ENCODE results near the gene DOCK4.
"Not testable (repeated sequence)": the region's sequence is repeated elsewhere in the genome, so short reads cannot be mapped to it uniquely, and the experiment has no call there.

Gene DOCK4, protein sequence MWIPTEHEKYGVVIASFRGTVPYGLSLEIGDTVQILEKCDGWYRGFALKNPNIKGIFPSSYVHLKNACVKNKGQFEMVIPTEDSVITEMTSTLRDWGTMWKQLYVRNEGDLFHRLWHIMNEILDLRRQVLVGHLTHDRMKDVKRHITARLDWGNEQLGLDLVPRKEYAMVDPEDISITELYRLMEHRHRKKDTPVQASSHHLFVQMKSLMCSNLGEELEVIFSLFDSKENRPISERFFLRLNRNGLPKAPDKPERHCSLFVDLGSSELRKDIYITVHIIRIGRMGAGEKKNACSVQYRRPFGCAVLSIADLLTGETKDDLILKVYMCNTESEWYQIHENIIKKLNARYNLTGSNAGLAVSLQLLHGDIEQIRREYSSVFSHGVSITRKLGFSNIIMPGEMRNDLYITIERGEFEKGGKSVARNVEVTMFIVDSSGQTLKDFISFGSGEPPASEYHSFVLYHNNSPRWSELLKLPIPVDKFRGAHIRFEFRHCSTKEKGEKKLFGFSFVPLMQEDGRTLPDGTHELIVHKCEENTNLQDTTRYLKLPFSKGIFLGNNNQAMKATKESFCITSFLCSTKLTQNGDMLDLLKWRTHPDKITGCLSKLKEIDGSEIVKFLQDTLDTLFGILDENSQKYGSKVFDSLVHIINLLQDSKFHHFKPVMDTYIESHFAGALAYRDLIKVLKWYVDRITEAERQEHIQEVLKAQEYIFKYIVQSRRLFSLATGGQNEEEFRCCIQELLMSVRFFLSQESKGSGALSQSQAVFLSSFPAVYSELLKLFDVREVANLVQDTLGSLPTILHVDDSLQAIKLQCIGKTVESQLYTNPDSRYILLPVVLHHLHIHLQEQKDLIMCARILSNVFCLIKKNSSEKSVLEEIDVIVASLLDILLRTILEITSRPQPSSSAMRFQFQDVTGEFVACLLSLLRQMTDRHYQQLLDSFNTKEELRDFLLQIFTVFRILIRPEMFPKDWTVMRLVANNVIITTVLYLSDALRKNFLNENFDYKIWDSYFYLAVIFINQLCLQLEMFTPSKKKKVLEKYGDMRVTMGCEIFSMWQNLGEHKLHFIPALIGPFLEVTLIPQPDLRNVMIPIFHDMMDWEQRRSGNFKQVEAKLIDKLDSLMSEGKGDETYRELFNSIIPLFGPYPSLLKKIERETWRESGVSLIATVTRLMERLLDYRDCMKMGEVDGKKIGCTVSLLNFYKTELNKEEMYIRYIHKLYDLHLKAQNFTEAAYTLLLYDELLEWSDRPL (N-terminal part only)

GRCh38 chr7:112206238-112206990 lies at the start of gene DOCK4, which contains the start of gene ZNF277:
DOCK4 (minus strand) TSS chr7:112206399; CDS start chr7:112206138, 261 bp downstream.
ZNF277 (plus strand) TSS chr7:112206695; CDS start chr7:112206717, 22 bp downstream.
- DNase-seq: peak; percentile 100

DNA sequence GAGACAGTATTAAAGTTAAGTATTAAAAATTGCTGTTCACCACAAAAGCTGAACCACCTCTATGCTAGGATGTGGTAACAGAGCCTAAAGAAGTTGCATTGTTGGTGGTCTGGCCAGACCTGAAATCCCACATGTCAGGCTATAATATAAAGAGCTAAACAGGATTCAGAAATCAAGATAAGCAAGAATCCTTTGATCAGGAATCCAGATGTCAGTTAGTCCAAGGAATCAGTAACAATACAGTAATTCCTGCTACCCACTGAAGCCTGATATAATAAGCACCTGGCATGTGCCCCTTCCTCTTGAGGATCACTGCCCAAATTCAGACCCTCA lies 49.2 kb upstream of the DOCK4 start:
- no peak for DNase-seq

- no peak for DNase-seq
These were observed 48.6 kb upstream of the DOCK4 start for GRCh38 chr7:112254709-112255387.

DNA sequence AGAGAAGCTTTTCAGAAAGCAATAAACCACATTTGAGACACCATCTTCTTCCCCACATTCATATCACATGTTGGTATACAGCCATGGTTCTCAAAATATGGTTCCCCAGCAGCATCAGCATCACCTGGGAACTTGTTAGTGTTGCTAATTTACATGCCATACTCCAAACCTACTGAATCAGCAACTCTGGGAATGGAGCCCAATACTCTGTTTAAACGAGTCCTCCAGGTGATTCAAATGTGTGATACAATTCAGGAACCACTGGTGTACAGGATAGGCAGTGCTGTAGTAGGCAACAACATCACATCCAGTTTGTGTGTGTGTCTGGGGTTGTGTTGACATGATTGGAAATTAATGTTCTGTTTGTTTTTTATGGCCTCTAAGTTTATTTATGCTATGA lies 48.0 kb upstream of the DOCK4 start:
- no peak for DNase-seq

DNA sequence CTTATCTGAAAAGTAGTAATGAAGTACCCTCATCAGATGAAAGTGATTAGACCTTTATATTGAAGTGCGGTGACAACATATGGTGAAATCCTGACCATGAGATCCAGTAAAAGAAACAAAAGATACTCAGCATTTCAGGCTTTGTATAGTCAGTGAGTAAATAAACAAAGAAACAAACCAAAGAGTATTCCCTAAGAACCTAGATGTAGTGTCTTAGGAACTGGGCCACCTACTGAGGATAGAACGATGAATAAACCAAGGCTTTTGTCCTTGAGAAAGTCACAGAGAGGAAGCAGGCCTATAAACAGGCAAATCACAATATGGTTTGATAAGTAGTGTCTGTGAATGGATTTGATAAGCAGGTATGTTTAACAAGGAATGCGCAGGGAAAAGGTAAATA lies 46.5 kb upstream of the DOCK4 start:
- DNase-seq: no peak

- DNase-seq: no peak
These were observed 45.9 kb upstream of the DOCK4 start for GRCh38 chr7:112252141-112252540.

DNA sequence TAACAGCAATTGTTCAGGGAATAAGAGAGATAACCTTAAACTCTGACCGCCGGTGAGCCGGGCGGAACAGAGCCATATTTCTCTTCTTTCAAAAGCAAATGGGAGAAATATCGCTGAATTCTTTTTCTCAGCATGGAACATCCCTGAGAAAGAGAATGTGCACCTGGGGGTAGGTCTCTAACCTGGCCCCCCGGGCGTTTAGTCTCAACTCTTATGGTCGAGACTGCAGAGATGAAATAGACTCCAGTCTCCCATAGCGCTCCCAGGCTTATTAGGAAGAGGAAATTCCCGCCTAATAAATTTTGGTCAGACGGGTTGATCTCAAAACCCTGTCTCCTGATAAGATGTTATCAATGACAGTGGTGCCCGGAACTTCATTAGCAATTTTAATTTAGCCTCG lies 43.8 kb upstream of the DOCK4 start:
- not testable (repeated sequence) for DNase-seq

GRCh38 chr7:112248598-112248997 lies 42.4 kb upstream of the DOCK4 start:
- DNase-seq: no peak

- no peak for DNase-seq
These were observed 32.8 kb upstream of the DOCK4 start for GRCh38 chr7:112238852-112239610.

GRCh38 chr7:112238330-112238729 lies 32.1 kb upstream of the DOCK4 start:
- no peak for DNase-seq

DNA sequence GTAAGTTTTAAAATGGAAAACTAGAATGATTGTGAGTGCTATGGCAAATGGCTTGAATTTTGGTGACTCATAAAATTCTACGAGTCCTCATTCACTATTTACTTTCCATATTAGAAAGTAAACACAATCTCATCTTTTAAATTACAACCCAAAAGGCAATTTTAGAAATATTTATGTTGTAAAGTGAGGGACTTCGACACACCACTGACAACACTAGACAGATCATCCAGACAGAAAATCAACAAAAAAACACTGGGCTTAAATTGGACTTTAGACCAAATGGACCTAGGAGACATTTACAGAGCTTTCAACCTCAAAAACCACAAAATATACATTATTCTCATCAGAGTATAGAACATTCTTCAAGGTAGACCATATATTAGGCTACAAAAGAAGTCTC lies 30.4 kb upstream of the DOCK4 start:
- no peak for DNase-seq

- no peak for DNase-seq
These were observed 27.9 kb upstream of the DOCK4 start for GRCh38 chr7:112234147-112234546.

DNA sequence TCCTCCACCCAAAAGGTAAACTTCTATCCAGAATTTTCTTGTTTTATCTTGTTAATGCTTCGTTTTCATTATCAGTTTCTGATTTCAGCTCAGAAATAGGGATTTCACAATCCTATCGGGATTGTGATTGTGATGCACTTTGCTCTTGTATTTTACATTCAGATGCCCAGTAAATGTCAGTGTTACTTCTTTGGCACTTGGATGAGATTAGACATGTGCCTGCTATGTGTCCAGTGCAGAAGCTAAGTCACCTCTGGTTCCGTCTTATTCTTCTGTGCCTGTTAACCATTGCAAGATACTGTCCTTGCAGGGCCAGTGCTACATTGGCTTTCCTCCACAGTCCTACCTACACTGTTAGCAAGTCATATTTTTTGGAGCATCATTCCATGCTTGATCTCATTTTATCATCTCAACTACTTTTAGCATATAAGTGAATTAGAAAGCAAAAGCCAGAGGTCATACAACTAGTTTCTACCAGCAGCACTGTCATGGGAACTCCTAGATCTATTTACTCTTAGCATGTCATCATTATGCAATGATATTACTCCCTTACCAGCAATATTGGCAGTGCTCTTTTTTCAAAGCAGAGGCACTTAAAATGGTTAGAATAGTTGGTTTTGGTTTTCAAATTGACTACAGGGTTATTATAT lies 27.0 kb upstream of the DOCK4 start:
- DNase-seq: no peak

- DNase-seq: no peak
These were observed 26.2 kb upstream of the DOCK4 start for GRCh38 chr7:112232212-112232978.

GRCh38 chr7:112228632-112229031 lies 22.4 kb upstream of the DOCK4 start:
- no peak for DNase-seq

DNA sequence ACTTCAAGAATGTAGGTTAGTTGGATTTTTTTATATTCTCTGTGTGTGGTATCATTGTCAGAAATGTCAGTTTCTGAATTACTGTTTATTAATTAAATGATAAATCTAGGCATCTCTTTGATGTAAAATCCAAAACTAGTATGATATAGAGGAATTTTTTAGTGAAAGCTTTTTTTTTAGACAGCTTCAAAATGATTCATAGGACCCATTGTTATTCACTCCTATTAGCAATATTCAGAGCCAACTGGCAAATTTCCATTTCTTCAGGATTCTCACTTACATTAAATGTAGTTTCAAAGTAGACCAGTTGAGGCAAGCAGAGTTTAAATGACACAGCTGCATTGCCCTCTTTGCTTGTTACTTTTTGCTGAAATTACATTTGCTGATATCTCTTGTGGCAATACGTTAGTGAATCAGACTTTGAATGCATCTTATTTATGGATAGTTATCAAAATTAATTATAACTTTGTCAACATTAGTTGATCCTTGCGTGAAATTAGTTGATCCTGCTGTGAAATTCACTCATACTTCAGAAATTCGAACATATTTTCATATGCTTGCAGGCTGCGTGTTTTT lies 20.6 kb upstream of the DOCK4 start:
- no peak for DNase-seq

- no peak for DNase-seq
These were observed 18.8 kb upstream of the DOCK4 start for GRCh38 chr7:112225006-112225405.

DNA sequence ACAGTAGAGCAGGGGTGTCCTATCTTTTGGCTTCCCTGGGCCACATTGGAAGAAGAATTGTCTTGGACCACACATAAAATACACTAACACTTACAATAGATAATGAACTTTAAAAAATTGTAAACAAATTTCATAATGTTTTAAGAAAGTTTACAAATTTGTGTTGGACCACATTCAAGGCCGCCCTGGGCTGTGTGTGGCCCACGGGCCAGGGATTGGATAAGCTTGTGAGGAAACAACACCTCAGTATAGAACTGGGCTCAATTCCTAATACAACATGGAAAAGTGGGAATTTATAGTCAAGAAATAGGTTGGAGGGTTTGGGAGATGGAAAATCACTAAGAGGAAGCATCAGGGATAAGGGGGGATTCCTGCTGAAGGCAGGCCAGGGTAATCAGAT lies 18.0 kb upstream of the DOCK4 start:
- no peak for DNase-seq

- no peak for DNase-seq
These were observed 17.1 kb upstream of the DOCK4 start for GRCh38 chr7:112223310-112223709.

Measured in NCI-H1092 treated with DMSO at 0.1 percent for 48 hours (cell line).